ENCODE measurements around the gene CACNG7.

DNA sequence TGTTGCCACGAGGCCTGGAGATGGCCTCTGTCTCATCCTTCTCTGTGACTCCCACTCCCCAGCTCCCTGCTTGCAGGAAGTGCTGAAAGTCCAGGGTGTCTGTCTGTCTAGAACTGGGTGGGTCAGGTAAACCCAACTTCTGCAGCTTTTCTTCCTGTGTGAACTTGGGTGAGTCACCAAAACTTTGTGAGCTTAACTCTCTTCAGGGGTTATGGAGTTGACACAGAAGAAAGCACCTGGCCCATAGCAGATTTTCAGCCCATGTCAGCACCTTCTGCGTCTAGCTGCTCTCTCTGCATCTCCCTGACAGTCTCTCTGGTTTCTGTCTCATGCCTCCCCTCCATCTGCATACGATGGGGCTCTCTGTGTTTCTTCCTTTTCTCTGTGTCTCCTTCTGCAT, 4.2 kb upstream of the CACNG7 start:
- TF ChIP-seq, protein P1, sequence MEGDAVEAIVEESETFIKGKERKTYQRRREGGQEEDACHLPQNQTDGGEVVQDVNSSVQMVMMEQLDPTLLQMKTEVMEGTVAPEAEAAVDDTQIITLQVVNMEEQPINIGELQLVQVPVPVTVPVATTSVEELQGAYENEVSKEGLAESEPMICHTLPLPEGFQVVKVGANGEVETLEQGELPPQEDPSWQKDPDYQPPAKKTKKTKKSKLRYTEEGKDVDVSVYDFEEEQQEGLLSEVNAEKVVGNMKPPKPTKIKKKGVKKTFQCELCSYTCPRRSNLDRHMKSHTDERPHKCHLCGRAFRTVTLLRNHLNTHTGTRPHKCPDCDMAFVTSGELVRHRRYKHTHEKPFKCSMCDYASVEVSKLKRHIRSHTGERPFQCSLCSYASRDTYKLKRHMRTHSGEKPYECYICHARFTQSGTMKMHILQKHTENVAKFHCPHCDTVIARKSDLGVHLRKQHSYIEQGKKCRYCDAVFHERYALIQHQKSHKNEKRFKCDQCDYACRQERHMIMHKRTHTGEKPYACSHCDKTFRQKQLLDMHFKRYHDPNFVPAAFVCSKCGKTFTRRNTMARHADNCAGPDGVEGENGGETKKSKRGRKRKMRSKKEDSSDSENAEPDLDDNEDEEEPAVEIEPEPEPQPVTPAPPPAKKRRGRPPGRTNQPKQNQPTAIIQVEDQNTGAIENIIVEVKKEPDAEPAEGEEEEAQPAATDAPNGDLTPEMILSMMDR (IDR thresholded peaks at IDR 0.05), result no peak
- no peak for TF ChIP-seq POLR2A (IDR thresholded peaks at IDR 0.05)
